GM10266 (cell line): ENCODE data around the gene COQ7.

Experiments
- DNase-seq: peaks from one replicate; pipeline ENCODE4 v3.0.0; 2012; ENCODE audit errors: extremely low spot score
- CTCF ChIP-seq: IDR thresholded peaks from 2 replicates; pipeline ENCODE4 v1.5.1; 2012; ENCODE audit warnings: mild to moderate bottlenecking, low read depth; ENCODE audit not compliant: control insufficient read depth, insufficient read depth; ENCODE audit errors: missing control alignments

COQ7 gene

GRCh38 chr16:19105891-19106624 lies 38.6 kb downstream of the COQ7 start:
- DNase-seq: no peak
- no peak for TF ChIP-seq CTCF

GRCh38 chr16:19106625-19107020 lies 39.2 kb downstream of the COQ7 start:
- no peak for TF ChIP-seq CTCF
- DNase-seq: no peak

GRCh38 chr16:19108409-19109287 lies 41.2 kb downstream of the COQ7 start:
- DNase-seq: no peak
- TF ChIP-seq CTCF: no peak

GRCh38 chr16:19109288-19109664 lies 41.9 kb downstream of the COQ7 start:
- no peak for DNase-seq
- no peak for TF ChIP-seq CTCF

- no peak for DNase-seq
- no peak for TF ChIP-seq CTCF
Measured at GRCh38 chr16:19110537-19111360, 43.3 kb downstream of the COQ7 start.

GRCh38 chr16:19112099-19112407 lies 44.6 kb downstream of the COQ7 start:
- no peak for TF ChIP-seq CTCF
- DNase-seq: no peak
